Keratinocyte (primary cell): ENCODE measurements around the gene NT5DC1. TPM values are rescaled to one million over a fixed set of nuclear protein-coding genes. Genes with fewer than 3 reads are reported as not detected.

Experiments used
- DNase-seq: peaks from one replicate; pipeline ENCODE4 v3.0.0-alpha.2; 2011; ENCODE audit warnings: low read depth, missing footprints, low spot score
- FAIRE-seq: peaks from 2 replicates; lab custom pipeline; 2011; peaks lifted over from hg19 to GRCh38; lab: Jason Lieb, UNC
- H2AFZ ChIP-seq: 2 replicates; pipeline ENCODE4 v1.6.0; 2012; ENCODE audit warnings: low read length, control low read depth, inconsistent platforms; ENCODE audit not compliant: control insufficient read depth
- H3K27ac ChIP-seq: 2 replicates; pipeline ENCODE4 v1.5.1; 2011; ENCODE audit warnings: low read length; ENCODE audit not compliant: control insufficient read depth, insufficient read depth
- H3K27me3 ChIP-seq: 3 replicates; pipeline ENCODE4 v1.6.0; 2011; ENCODE audit warnings: low read length; ENCODE audit not compliant: control insufficient read depth, insufficient read depth; ENCODE audit errors: extremely low read depth
- H3K36me3 ChIP-seq, 2 experiments: 2 replicates in 1 of 2; 3 replicates in 1 of 2; pipeline ENCODE4 v1.5.1; 2011; ENCODE audit warnings: low read length in 2 of 2, mild to moderate bottlenecking in 1 of 2; ENCODE audit not compliant: control insufficient read depth in 2 of 2, insufficient read depth in 2 of 2; ENCODE audit errors: extremely low read depth in 1 of 2
- H3K4me1 ChIP-seq: 3 replicates; pipeline ENCODE4 v1.5.1; 2011; ENCODE audit warnings: low read length; ENCODE audit not compliant: control insufficient read depth, insufficient read depth; ENCODE audit errors: extremely low read depth
- H3K4me2 ChIP-seq: 3 replicates; pipeline ENCODE4 v1.6.0; 2011; ENCODE audit warnings: low read depth, low read length; ENCODE audit not compliant: control insufficient read depth, insufficient read depth; ENCODE audit errors: extremely low read depth
- H3K4me3 ChIP-seq, 3 experiments: fragments of 200-600 bp in 1 of 3; sonication (generic) in 1 of 3; 2 replicates in 2 of 3; 3 replicates in 1 of 3; pipeline ENCODE4 v1.5.1; 2011 to 2016; ENCODE audit warnings: low read length in 3 of 3, mild to moderate bottlenecking in 3 of 3, control low read depth in 2 of 3, inconsistent platforms in 1 of 3, low read depth in 1 of 3, mixed read lengths in 1 of 3, mixed run types in 1 of 3, moderate library complexity in 1 of 3; ENCODE audit not compliant: control insufficient read depth in 2 of 3, insufficient read depth in 2 of 3; ENCODE audit errors: extremely low read depth in 1 of 3
- H3K79me2 ChIP-seq: 2 replicates; pipeline ENCODE4 v1.6.0; 2012; ENCODE audit warnings: low read length; ENCODE audit not compliant: control insufficient read depth, insufficient read depth
- H3K9ac ChIP-seq: 3 replicates; pipeline ENCODE4 v1.6.0; 2011; ENCODE audit warnings: low read length; ENCODE audit not compliant: control insufficient read depth, insufficient read depth; ENCODE audit errors: extremely low read depth
- H3K9me1 ChIP-seq: 3 replicates; pipeline ENCODE4 v1.6.0; 2011; ENCODE audit warnings: low read length; ENCODE audit not compliant: control insufficient read depth, insufficient read depth; ENCODE audit errors: extremely low read depth
- H3K9me3 ChIP-seq: 2 replicates; pipeline ENCODE4 v1.5.1; 2012; ENCODE audit warnings: low read depth, low read length; ENCODE audit not compliant: control insufficient read depth
- H4K20me1 ChIP-seq: 3 replicates; pipeline ENCODE4 v1.6.0; 2011; ENCODE audit warnings: low read length; ENCODE audit not compliant: control insufficient read depth, insufficient read depth; ENCODE audit errors: extremely low read depth
- EZH2 ChIP-seq: IDR thresholded peaks from one replicate; pipeline ENCODE4 v1.6.1; 2012; ENCODE audit warnings: inconsistent platforms, mild to moderate bottlenecking, low read length, moderate library complexity
- dilution Hi-C: fragments of 300-500 bp; cut with MboI; formaldehyde crosslinking; loops from one replicate; pipeline ENCODE4 v1.7.0; 2020; ENCODE audit warnings: low sequenced_read_pairs; ENCODE audit not compliant: extremely low pct_ligation_motif_present
- polyA plus RNA-seq, 5 experiments: library from polyadenylated mRNA; depleted of rRNA in 3 of 5; stranded (reverse) in 3 of 5; stranded (forward) in 1 of 5; unstranded in 1 of 5; fragments of >200 nt; gene quantifications; 1 replicate in 1 of 5; 2 replicates in 3 of 5; 3 replicates in 1 of 5; pipeline versions ENCODE4 v1.2.1 to v1.2.3, GENCODE V29; 2011 to 2012; ENCODE audit warnings: missing spikeins in 2 of 5, low read depth in 1 of 5, low replicate concordance in 1 of 5
- TF ChIP-seq, protein P1 (sequence below), 3 experiments: IDR thresholded peaks in 1 of 3; conservative IDR thresholded peaks in 1 of 3; optimal IDR thresholded peaks in 1 of 3; 2 replicates in 2 of 3; 3 replicates in 1 of 3; pipeline versions ENCODE3 to v1.5.1; 2011; ENCODE audit warnings: low read length in 3 of 3, mild to moderate bottlenecking in 3 of 3, moderate library complexity in 2 of 3, control low read depth in 1 of 3, inconsistent platforms in 1 of 3; ENCODE audit not compliant: insufficient read depth in 2 of 3; ENCODE audit errors: extremely low read depth in 1 of 3

NT5DC1 gene
- polyA plus RNA-seq, 1 donor (not counting 4 experiments of a cell fraction or from before 2014, with no cell fraction given), result 31.2 TPM

- Histone ChIP-seq H3K4me3 (no peak overlapping the region), H2AFZ (no peak overlapping the region), H4K20me1 (no peaks in the 10 kb centered on the region), H3K36me3 (no peaks in the 10 kb centered on the region), H3K27ac (no peak overlapping the region), H3K9me1 (no peaks in the 10 kb centered on the region), H3K79me2 (no peaks in the 10 kb centered on the region), H3K9ac (no peak overlapping the region), H3K9me3 (no peaks in the 10 kb centered on the region), H3K4me1 (peaks cover 4% of the 10 kb centered on the region), H3K4me2 (no peak overlapping the region), H3K27me3 (no peaks in the 10 kb centered on the region)
- FAIRE-seq, result no peak
- no peak for TF ChIP-seq EZH2
- TF ChIP-seq, protein P1, sequence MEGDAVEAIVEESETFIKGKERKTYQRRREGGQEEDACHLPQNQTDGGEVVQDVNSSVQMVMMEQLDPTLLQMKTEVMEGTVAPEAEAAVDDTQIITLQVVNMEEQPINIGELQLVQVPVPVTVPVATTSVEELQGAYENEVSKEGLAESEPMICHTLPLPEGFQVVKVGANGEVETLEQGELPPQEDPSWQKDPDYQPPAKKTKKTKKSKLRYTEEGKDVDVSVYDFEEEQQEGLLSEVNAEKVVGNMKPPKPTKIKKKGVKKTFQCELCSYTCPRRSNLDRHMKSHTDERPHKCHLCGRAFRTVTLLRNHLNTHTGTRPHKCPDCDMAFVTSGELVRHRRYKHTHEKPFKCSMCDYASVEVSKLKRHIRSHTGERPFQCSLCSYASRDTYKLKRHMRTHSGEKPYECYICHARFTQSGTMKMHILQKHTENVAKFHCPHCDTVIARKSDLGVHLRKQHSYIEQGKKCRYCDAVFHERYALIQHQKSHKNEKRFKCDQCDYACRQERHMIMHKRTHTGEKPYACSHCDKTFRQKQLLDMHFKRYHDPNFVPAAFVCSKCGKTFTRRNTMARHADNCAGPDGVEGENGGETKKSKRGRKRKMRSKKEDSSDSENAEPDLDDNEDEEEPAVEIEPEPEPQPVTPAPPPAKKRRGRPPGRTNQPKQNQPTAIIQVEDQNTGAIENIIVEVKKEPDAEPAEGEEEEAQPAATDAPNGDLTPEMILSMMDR (optimal IDR thresholded peaks at IDR 0.05 in 1 of 3, IDR thresholded peaks at IDR 0.05 in 1 of 3, conservative IDR thresholded peaks at IDR 0.05 in 1 of 3; ENCODE audit: extremely low read depth in 1 of 3, insufficient read depth in 2 of 3, low read length in 3 of 3), result no peak
- dilution Hi-C loops, result no loop called here
- no peak for DNase-seq
Measured at GRCh38 chr6:116066789-116067188, 33.9 kb upstream of the NT5DC1 start.

- peaks cover 2% of the 10 kb centered on the region for H3K9me1 ChIP-seq
- TF ChIP-seq, protein P1 (optimal IDR thresholded peaks at IDR 0.05 in 1 of 3, IDR thresholded peaks at IDR 0.05 in 1 of 3, conservative IDR thresholded peaks at IDR 0.05 in 1 of 3; ENCODE audit: extremely low read depth in 1 of 3, insufficient read depth in 2 of 3, low read length in 3 of 3), result no peak
- no peak for TF ChIP-seq EZH2
- no peak for DNase-seq
- no peak for FAIRE-seq
- no peaks in the 10 kb centered on the region for H3K36me3 ChIP-seq
- H3K9me3 ChIP-seq, result no peaks in the 10 kb centered on the region
- H3K27me3 ChIP-seq, result no peaks in the 10 kb centered on the region
- no peaks in the 10 kb centered on the region for H4K20me1 ChIP-seq
- dilution Hi-C loops, result no loop called here
- no peak overlapping the region for H3K27ac ChIP-seq
- H3K4me2 ChIP-seq, result no peak overlapping the region
- H3K4me1 ChIP-seq, result peaks cover 20% of the 10 kb centered on the region
- H3K79me2 ChIP-seq, result no peaks in the 10 kb centered on the region
- H2AFZ ChIP-seq, result no peak overlapping the region
- no peak overlapping the region for H3K9ac ChIP-seq
- no peak overlapping the region for H3K4me3 ChIP-seq
Measured at GRCh38 chr6:116070101-116070500, 30.6 kb upstream of the NT5DC1 start.
